Measurements from ENCODE around the gene HINT3.
"Not testable (repeated sequence)": the region's sequence is repeated elsewhere in the genome, so short reads cannot be mapped to it uniquely, and the experiment has no call there.

DNA sequence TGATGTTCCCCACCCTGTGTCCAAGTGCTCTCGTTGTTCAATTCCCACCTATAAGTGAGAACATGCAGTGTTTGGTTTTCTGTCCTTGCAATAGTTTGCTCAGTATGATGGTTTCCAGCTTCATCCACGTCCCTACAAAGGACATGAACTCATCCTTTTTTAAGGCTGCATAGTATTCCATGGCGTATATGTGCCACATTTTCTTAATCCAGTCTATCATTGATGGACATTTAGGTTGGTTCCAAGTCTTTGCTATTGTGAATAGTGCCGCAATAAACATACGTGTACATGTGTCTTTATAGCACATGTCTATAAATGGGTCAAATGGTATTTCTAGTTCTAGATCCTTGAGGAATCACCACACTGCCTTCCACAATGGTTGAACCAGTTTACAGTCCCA, 21.1 kb upstream of the HINT3 start:
- TF ChIP-seq, protein P1, sequence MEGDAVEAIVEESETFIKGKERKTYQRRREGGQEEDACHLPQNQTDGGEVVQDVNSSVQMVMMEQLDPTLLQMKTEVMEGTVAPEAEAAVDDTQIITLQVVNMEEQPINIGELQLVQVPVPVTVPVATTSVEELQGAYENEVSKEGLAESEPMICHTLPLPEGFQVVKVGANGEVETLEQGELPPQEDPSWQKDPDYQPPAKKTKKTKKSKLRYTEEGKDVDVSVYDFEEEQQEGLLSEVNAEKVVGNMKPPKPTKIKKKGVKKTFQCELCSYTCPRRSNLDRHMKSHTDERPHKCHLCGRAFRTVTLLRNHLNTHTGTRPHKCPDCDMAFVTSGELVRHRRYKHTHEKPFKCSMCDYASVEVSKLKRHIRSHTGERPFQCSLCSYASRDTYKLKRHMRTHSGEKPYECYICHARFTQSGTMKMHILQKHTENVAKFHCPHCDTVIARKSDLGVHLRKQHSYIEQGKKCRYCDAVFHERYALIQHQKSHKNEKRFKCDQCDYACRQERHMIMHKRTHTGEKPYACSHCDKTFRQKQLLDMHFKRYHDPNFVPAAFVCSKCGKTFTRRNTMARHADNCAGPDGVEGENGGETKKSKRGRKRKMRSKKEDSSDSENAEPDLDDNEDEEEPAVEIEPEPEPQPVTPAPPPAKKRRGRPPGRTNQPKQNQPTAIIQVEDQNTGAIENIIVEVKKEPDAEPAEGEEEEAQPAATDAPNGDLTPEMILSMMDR (conservative IDR thresholded peaks at IDR 0.05; ENCODE audit: low read length), result not testable (repeated sequence)
- TF ChIP-seq EZH2phosphoT487 (IDR thresholded peaks at IDR 0.05; ENCODE audit: borderline replicate concordance), result not testable (repeated sequence)
